Stimulated activated CD4-positive, alpha-beta T cell treated with anti-CD3 and anti-CD28 coated beads, Interleukin-2, amount 100 ng/mL, for 48 hours (primary cell): ENCODE data around the gene MCC.
"Not testable (repeated sequence)": the region's sequence is repeated elsewhere in the genome, so short reads cannot be mapped to it uniquely, and the experiment has no call there.

ENCODE experiments used
- DNase-seq, 2 donors: peaks; one replicate each; pipeline ENCODE4 v3.0.0-alpha.2; 2020

Gene MCC

GRCh38 chr5:113489299-113489698, 1.0 kb upstream of the MCC start:
- DNase-seq: no peak

- DNase-seq: no peak
Observed at GRCh38 chr5:113488645-113489184, 462 bp upstream of the MCC start.

- no peak for DNase-seq
Observed at GRCh38 chr5:113487416-113487780, 855 bp downstream of the MCC start.

GRCh38 chr5:113480243-113480642, 8.0 kb downstream of the MCC start:
- no peak for DNase-seq

- no peak for DNase-seq
Observed at GRCh38 chr5:113478691-113479090, 9.6 kb downstream of the MCC start.

- DNase-seq: no peak
Observed at GRCh38 chr5:113474100-113474728, 14.0 kb downstream of the MCC start.

GRCh38 chr5:113463032-113463431, 25.2 kb downstream of the MCC start:
- DNase-seq: no peak

GRCh38 chr5:113457106-113457505, 31.1 kb downstream of the MCC start:
- DNase-seq: not testable (repeated sequence)

- no peak for DNase-seq
Observed at GRCh38 chr5:113452941-113453340, 35.3 kb downstream of the MCC start.

GRCh38 chr5:113451797-113452196, 36.5 kb downstream of the MCC start:
- no peak for DNase-seq

GRCh38 chr5:113450929-113451328, 37.3 kb downstream of the MCC start:
- DNase-seq: no peak

GRCh38 chr5:113450462-113450861, 37.8 kb downstream of the MCC start:
- no peak for DNase-seq

- DNase-seq: no peak
Observed at GRCh38 chr5:113448252-113448651, 40.0 kb downstream of the MCC start.

GRCh38 chr5:113447498-113448050, 40.7 kb downstream of the MCC start:
- DNase-seq: no peak

GRCh38 chr5:113446358-113446927, 41.8 kb downstream of the MCC start:
- no peak for DNase-seq

GRCh38 chr5:113437111-113437510, 51.1 kb downstream of the MCC start:
- DNase-seq: no peak

- DNase-seq: no peak
Observed at GRCh38 chr5:113435575-113435974, 52.7 kb downstream of the MCC start.

- no peak for DNase-seq
Observed at GRCh38 chr5:113434889-113435288, 53.4 kb downstream of the MCC start, which contains the start of gene TSSK1B. Gene TSSK1B, minus strand, starts transcription at chr5:113434989. Its CDS starts 150 bp downstream, at chr5:113434839.

- DNase-seq: no peak
Observed at GRCh38 chr5:113433862-113434612, 54.2 kb downstream of the MCC start.

- no peak for DNase-seq
Observed at GRCh38 chr5:113433071-113433470, 55.2 kb downstream of the MCC start.

- DNase-seq: no peak
Observed at GRCh38 chr5:113427871-113428574, 60.2 kb downstream of the MCC start.

- DNase-seq: no peak
Observed at GRCh38 chr5:113425909-113426308, 62.3 kb downstream of the MCC start.

- DNase-seq: no peak
Observed at GRCh38 chr5:113421693-113422092, 66.6 kb downstream of the MCC start.
